Suppressor macrophage treated with lipopolysaccharide for 4 hours (primary cell): ENCODE results near the gene ADAMTS17.

Experiments
- DNase-seq: peaks from one replicate; pipeline ENCODE4 v3.0.0-alpha.2; 2020

The ADAMTS17 gene

DNA sequence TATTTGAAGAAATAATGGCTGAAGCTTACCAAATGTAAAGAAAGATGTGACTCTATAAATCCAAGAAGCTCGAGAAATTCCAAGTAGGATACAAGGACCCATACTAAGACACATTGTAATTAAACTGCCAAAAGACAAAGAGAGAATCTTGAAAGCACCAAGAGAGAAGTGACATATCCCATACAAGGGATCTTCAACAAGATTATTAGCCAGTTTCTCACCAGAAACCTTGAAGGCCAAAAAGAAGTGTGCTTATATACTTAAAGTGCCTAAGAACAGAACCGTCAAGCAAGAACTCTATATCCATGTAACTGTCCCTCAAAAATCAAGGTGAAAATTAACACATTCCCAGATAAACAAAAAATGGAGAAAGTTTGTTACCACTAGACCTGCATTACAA is 220.5 kb downstream of the ADAMTS17 start:
- DNase-seq = no peak

DNA sequence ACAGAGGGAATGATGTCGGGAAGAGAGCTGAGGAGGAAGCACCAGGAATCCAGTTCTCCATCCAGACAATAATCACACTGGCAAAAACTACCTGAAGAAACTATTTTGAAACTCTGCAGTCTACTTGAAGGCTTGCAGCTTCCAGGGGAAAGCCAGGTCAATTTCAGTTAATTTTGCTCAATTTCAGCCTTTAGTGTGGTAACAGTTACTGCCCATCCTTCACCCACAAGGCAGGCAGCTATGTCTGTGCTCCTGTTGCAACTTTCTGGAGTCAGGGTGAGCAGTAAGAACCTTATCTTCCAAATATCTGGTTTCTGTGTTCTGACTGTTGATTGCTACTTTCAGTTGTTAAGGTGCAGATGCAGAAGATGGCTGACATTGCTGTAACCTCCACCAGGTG is 221.7 kb downstream of the ADAMTS17 start:
- no peak for DNase-seq

DNA sequence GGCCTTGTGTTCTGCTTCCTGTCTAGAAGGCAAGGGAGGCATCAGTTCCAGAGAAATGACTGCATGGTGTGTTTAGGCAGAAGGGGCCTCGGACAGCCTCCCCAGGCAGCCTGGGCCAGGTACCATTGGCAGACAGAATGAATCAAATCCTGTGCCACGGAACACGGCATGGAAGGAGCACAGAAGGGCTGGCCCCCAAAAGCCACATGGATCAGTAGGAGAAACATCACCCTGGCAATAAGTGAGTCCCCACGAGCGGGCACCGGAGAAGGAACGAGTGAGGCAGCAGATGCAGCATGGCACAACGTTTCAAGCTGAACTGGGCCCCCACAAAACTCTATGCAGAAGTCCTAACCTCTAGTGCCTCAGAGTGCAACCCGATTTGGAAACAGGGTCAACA is 223.2 kb downstream of the ADAMTS17 start:
- DNase-seq = no peak

DNA sequence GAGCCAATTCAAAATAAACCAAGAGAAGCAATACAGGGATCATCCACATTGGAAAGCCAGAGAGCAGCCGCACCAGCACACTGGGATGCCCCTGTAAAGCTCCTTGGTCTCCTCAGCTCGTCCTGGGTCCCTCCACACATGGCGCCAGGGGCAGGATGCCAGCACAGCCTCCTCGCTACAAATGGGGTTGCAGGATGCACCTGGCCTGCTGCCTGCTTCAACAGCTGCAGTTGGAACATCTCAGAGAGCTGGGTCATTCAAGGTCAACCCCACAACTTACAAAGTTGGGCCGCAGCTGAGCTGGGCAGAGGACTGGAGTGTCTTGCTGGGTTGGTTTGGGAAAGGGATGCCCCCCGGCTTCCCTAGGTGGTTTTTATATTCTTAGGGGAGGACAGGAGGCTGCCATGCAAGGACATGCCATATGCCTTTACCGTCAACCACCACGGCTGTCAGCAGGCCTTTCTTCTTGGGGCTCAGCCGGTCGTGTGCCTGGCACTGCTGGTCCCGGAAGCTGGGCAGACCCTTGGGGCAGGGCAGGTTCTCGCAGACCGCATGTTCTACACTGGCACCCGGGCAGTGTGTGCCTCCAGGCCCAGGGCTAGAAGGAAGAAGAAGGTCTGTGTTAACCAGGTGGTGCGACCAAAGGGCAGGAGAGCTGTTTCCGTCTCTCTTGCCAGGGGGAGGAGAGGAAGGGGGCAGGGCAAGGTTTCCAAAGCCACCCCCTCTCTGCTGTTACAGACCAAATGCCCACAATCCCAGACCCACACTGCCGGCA is 225.2 kb downstream of the ADAMTS17 start:
- no peak for DNase-seq

DNA sequence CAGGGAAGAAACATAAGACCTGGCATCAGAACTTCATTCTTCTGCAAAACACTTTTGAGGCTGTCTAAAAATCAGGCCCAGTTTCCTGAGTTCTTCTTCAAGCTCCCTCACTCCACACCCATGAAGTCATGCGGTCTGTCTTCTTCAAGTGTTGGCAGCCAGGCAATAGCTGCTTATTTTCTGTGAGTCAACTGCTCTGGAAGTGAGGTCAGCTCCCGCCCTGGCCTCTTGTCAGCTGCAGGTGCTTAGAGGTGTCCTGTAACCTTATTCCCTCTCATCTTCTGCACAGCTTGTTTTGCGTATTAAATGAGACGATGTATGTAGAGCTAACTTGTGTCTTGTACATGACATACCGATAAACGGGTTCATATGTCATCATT is 226.1 kb downstream of the ADAMTS17 start:
- DNase-seq = no peak

DNA sequence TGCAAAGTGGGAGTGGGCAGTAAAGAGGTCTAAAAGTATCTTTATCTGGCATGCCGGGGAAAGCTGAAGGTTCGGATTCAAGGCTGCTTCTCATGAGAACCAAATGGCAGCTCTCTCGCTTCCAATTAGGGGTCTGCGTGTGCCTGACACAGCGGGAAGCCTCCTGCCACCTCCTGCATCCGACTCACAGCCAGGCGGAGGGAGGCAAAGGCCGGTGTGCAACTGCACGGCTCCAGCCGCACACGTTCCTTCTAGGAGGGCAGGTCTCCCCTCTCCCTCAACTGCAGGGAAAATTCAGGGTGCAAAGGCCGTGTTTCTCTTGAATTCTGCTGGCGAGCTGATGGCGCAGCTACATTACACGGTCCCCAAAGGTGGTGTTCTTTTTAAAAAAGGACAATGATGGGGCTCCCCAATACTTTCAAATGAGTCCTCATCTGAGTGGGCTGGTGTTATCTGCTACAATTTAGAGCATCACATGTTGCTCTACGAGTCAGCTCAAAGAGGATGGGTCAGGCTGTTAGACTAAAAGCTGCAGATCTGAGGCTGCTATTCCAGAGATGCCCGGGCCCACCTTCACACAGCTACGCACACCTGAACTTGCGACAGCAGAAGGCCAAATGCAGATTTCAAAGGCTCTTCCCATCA is 226.6 kb downstream of the ADAMTS17 start:
- DNase-seq = no peak

DNA sequence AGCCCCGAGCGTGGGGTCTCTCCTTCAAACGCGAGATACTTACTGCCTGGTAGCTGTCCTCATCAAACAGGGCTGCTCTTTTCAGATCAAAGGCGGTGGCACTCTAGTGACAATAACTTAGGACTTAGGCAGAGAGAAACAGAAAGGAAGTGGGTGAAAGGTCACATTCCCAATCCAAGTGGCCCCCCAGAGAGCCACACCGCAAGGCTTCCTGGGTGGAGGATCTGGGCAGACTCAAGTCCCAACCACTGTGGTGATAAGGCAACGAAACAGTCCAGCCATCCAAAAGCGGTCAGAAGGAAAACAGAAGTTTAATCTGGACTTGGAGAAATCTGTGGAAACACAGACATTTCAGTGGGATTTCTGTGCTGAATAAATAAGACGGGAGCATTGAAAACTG is 227.2 kb downstream of the ADAMTS17 start:
- DNase-seq = no peak

DNA sequence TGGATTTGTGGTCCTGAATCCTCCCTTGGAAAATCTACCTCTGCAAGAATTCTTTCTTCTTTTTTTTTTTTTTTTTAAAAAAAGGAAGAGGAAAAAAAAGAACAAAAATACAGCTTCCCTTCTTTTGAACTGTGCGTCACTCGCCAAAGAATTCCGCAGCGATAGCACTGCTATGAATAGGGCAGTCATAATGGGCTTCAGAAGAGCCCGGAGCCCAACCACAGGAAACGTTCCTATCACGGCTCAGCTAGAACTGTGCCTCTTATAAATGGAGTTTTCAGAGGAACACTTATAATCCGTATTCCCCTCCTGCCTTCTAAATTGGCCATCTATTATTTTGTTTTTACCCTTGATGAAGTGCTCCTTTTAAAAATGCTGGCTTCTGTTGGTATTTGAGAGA is 227.7 kb downstream of the ADAMTS17 start:
- peak; percentile 5 for DNase-seq

DNA sequence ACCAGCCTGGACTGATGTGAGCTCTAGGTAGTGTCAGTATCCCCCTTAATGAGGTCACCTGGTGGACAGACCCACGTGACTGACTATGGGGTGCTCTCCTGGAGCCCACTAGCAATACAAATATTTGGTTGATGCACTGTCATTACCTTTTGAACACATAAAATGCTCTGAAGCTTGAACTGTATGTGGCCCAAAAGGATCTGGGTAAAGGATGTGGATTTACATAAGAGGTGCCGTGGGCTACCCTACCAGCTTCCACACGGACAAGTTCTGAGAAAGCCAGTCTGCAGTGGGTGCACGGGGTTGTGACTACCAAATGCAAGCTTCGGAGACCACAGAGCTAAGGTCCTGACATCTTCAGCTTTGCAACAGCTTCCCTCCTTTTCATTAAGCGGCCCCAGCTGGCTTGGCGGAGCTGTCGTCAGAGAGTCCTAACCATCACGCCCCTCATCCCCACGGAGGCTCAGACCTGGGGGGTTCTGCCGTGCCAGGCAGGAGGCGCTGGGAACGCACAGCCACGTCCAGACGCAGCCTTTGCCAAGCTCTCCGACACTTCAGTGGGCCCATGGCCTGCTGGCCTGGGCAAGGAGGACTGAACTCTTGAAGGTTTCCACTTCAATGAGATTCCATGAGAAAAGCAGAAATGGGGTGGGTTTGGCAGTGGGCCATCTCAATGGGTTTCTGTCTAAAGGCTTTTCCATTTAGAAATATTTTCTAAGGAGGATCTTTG is 228.3 kb downstream of the ADAMTS17 start:
- no peak for DNase-seq

DNA sequence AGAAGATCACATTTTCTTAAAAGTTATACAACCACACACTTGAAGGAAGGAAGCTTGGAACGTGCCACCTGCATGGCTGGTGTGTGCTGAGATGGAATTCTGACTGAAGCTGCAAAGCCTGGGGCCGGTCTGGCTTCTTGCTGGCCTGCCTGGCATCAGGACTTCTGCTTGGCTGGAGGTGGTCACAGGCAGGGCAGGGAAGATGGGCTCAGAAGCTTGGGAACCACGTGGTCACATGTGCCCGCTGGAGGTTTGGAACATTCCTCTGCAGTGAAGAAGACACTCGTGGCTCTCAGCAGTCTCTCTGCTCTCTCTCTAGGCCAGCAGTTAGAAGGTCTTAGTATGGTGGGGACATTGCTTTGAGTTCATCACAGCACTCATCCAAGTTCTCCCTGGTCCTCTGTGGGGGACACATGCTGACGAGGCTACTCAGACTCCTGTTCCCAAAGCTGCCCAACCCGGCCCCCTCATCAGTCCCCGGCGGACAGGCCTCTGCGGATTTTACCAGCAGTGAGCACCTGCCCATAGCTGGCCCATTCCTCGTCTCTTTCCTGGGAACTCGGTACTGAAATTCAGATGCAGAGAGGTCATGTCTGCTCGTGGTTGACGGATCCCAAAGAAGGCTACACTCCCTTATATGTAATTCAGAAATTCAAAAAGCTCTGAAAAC is 229.0 kb downstream of the ADAMTS17 start:
- no peak for DNase-seq

DNA sequence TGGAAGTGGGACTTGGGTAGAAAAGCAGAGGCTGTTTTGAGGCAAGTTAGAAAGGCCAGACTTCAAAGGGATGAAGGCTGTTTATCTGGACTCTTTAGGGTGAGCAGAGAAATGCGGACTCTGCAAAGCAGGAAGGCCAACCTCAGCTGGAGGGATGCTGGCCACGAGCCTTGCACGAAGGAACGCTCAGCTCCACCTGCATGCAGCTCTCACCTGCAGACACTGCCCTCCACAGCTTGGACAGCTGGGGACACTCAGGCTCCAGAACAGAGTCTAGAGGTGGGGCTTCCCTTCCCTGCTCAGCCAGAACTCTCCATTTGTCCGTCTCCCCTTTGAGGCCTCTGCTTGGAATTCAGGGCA is 229.7 kb downstream of the ADAMTS17 start:
- no peak for DNase-seq

DNA sequence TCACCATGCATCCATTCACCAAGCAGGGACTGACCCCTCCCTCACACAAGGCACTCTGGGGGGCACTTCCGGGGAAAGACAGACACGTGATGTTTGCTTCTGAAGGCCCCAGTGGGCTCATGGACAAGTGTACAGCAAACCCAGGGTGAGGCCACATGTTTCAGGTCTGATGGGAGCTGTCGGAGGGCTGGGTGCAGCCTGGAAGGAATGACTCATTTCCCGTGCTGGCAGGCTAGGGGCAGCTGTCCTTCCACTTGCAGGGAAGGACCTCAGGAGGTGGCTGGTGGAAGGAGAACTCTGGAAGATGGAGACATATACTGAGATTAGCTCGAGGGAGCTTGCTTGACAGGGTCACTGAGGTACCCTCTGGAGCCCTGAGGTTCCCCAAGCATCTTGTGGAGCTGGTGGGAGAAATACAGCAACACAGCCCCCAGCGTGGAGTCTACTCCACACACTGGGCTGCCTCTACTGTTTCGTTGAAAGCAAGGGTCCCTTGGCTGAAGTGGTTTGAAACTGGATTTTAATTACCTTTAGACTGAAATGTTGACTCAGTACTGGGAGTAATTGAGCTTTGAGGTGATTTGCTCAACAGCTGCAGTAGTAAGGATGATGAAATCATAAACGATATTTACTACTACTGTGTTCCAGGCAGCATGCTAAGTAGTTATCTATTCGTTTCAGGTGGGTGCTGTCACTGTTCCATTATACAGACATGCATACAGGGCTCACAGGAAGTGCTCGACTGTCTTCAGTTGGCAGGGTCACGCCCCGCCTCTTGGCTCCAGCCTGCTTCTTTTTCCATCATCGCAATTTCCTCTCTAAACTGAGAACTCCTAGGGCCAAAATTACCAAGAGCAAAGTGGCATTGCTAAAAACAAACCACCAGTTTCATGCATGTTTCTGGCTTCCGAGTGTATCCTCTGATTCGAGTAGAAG is 230.4 kb downstream of the ADAMTS17 start:
- DNase-seq = no peak

DNA sequence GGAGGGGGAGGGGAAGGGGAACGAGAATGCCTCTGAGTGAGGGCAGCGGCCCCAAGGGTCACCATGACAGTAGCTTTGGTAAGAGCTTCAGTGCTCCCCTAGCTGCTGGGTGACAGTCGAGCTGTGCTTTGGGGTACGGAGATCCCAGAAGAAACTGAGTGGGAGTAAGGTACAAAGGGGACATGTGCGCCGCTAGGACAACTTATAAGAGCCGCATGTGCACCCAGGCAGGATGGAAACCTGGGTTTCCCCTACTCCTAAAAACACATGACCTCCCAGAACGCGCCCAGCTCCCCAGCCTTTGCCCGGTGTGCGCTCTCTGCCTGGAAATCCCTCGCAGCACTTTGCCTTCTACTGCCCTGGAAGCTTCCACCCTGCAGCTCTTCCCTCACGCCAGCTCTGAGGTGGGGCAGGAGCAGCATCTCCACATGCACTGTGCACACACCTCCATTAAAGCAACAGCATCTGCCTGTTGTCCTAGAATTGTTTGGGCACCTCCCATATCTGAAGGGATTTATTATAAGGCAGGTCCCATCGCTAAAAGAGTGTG is 232.2 kb downstream of the ADAMTS17 start:
- no peak for DNase-seq

DNA sequence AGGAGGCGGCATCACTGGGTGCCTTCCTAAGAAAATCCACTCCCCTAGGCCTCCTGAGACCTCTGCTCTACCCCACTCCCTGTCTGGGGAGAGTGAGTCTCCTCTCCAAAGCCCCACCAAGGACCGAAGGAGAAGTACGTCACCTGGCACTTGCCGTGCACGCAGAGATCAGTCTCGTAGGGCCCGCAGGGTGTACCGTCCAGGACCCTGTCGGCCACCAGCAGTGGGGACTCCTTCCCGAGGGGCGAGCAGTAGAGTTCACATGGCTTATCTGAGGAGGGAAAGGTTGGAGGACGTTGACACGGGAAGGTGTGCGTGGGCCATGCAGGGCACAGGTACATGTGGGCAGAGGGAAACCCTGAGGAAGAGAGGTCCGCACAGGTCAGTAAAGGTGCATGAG is 232.9 kb downstream of the ADAMTS17 start:
- no peak for DNase-seq

DNA sequence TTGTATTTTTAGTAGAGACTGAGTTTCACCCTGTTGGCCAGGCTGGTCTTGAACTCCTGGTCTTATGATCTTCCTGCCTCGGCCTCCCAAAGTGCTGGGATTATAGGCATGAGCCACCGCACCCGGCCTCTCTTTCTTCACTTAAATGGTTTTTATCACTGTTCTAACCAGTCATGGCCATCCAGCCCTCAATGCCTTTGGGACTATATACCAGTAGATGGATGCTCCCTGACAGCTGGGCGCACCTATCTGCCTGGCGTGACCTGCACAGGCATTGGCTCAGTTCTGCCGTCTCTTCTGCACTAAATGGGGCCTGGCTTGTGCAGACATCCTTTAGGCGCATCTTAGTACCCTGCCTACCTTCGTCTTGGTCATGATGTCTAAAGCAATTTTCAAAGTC is 233.4 kb downstream of the ADAMTS17 start:
- no peak for DNase-seq

DNA sequence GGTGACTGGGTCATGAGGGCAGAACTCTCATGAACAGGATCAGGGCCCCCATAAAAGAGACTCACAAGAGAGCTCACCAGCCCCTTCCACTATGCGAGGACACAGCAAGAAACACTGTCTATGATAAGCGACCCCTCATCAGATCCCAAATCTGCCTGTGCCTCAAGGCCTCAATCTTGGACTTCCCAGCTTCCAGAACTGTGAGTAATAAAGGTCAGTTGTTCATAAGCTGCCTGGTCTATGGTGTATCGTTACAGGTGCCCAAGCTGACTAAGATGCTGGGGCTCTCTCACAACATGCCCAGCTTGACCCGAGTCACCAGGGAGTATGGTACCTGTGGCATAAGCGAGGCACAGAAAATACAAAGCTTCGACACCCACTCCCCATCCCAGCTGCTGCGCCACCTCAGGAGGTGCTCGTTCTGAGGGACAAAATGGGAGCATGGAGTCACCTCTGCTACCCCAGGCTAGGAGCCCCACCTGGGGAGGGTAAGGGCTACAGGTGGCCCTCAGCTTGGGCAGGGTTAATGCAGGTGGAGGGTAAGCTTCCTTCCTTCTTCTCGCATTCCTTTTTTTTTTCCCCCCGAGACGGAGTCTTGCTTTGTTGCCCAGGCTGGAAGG is 234.1 kb downstream of the ADAMTS17 start:
- DNase-seq = no peak

DNA sequence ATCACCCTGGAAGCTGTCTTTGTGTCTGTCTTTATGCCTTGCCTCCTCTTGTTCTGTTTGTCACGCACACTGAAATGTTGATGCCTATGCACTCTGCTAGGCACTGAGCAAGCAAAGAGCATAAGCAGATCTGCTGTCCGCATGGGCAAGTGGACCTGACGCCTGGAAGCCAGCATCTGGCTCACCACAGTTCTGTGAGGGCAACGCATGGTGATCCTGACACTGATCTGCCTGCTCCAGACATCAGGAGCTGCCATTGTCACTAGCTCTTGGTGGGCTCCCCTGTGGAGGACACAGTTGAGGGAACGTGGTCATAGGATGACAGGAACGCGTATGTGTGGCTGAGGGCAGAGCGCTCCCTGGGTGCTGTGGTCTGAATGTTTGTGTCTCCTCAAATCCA is 234.6 kb downstream of the ADAMTS17 start:
- DNase-seq = no peak

DNA sequence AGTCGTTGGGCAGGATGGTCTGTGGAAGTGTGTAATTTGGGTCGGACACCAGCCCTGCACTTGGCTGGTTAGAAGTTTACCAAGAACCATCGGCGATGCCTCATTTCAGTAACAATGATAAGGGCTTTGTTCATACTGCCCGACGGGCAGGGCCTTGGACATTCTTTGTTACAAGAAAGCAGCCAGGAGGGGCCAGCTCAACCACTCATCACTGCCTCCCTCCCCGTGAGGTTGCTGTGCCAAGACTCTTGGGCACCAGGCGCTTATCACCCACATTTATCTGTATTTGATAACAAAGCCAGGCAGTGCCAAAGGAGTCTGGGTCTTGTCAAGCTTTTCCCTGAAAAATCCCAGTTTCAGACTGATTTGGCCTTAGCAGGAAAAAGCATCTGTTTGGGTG is 235.0 kb downstream of the ADAMTS17 start:
- DNase-seq = no peak

DNA sequence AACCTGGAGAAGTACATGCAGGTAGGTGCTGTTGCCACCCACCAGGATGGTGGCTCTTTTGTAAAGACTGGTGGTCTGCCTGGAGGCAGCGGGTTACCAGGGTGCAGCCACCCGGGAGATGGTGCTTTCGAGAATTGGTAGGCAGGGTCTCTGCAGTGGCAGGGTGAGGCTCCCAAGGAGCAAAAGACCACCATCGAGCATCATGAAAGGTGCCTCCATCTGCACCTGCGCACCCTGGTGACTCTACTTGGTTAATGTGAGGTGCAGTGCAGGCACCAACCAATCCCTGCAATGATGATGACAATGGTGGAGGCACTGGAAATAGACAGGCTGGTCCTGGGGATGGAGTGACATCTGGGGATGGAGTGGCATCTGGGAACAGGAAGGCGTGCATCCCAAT is 236.7 kb downstream of the ADAMTS17 start:
- no peak for DNase-seq

DNA sequence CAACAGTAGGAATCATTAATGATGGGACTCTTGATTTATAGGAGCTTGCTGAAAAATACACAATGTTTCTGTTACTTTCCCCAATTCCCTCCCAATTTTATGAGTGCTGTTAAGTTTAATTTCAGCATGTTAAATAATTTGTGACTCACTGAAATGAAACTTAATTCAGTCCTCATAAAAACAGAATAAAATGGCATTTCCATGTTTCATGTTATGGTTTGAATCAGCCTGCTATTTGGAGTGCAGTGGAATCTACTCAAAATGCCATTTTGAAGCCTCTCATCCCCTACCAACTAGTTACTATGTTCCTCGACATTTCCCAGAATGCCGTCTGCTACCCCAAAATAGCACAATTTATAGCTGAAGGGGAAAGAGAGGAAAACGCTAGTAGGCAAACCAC is 237.5 kb downstream of the ADAMTS17 start:
- DNase-seq = no peak

DNA sequence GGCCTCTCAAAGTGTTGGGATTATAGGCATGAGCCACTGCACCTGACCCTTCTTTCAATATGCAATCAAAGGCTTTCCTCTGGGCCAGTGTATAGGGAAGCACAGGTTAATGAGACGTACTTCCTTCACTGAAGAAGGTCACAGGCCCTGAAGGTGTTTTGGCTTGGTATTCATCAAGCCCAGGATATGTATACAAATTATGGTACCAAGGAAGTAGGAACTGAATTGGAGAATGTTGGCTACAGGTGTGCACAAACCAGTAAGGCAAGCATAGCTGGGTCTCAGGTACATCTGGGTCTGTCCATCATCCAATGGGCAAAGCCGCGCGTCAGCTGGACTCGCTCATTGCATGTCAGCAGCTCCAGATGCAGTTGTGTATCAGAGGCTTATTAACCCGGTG is 237.9 kb downstream of the ADAMTS17 start:
- DNase-seq = no peak
